ENCODE measurements around the gene CTNNA2.

CTNNA2 gene

GRCh38 chr2:79876430-79876829 is 363.6 kb downstream of the CTNNA2 start:
- no peak overlapping the region for H3K4me3 Mint-ChIP-seq
- DNase-seq (no peak), ATAC-seq (replicated peaks) (no peak)
- peaks cover 14 to 27% of the 10 kb centered on the region in 2 donors for H3K9me3 Mint-ChIP-seq
- H3K27me3 Mint-ChIP-seq = no peaks in the 10 kb centered on the region
- H3K36me3 Mint-ChIP-seq (ENCODE audit: insufficient read depth) = no peaks in the 10 kb centered on the region
- no peaks in the 10 kb centered on the region for H3K4me1 Mint-ChIP-seq (ENCODE audit: low read depth in 2 of 2)
- no peak overlapping the region for H3K27ac Mint-ChIP-seq

GRCh38 chr2:79882548-79882947 is 369.7 kb downstream of the CTNNA2 start:
- no peak overlapping the region for H3K27ac Mint-ChIP-seq
- H3K27me3 Mint-ChIP-seq = no peaks in the 10 kb centered on the region
- no peaks in the 10 kb centered on the region for H3K36me3 Mint-ChIP-seq (ENCODE audit: insufficient read depth)
- ATAC-seq (replicated peaks) (no peak), DNase-seq (no peak)
- no peaks in the 10 kb centered on the region for H3K4me1 Mint-ChIP-seq (ENCODE audit: low read depth in 2 of 2)
- peaks cover 23 to 34% of the 10 kb centered on the region in 2 donors for H3K9me3 Mint-ChIP-seq
- no peak overlapping the region for H3K4me3 Mint-ChIP-seq

- H3K27ac Mint-ChIP-seq = no peak overlapping the region
- no peaks in the 10 kb centered on the region for H3K27me3 Mint-ChIP-seq
- H3K36me3 Mint-ChIP-seq (ENCODE audit: insufficient read depth) = no peaks in the 10 kb centered on the region
- DNase-seq (no peak), ATAC-seq (replicated peaks) (no peak)
- H3K4me1 Mint-ChIP-seq (ENCODE audit: low read depth in 2 of 2) = no peaks in the 10 kb centered on the region
- H3K9me3 Mint-ChIP-seq = peaks cover 11 to 20% of the 10 kb centered on the region in 2 donors
- H3K4me3 Mint-ChIP-seq = no peak overlapping the region
Observed at GRCh38 chr2:79887747-79888374, 375.0 kb downstream of the CTNNA2 start.

GRCh38 chr2:79892123-79892522 is 379.3 kb downstream of the CTNNA2 start:
- no peak overlapping the region for H3K27ac Mint-ChIP-seq
- no peaks in the 10 kb centered on the region for H3K27me3 Mint-ChIP-seq
- peaks cover 9 to 16% of the 10 kb centered on the region in 2 donors for H3K9me3 Mint-ChIP-seq
- no peaks in the 10 kb centered on the region for H3K36me3 Mint-ChIP-seq (ENCODE audit: insufficient read depth)
- no peak overlapping the region for H3K4me3 Mint-ChIP-seq
- DNase-seq (no peak), ATAC-seq (replicated peaks) (no peak)
- H3K4me1 Mint-ChIP-seq (ENCODE audit: low read depth in 2 of 2) = no peaks in the 10 kb centered on the region

- DNase-seq (no peak), ATAC-seq (replicated peaks) (no peak)
- Mint-ChIP-seq H3K36me3 (ENCODE audit: insufficient read depth) (no peaks in the 10 kb centered on the region), H3K4me1 (ENCODE audit: low read depth in 2 of 2) (no peaks in the 10 kb centered on the region), H3K27ac (no peak overlapping the region), H3K9me3 (peaks cover 17 to 24% of the 10 kb centered on the region in 2 donors), H3K4me3 (no peak overlapping the region), H3K27me3 (no peaks in the 10 kb centered on the region)
Observed at GRCh38 chr2:79899196-79899595, 386.3 kb downstream of the CTNNA2 start.

GRCh38 chr2:79901161-79901560 is 388.3 kb downstream of the CTNNA2 start:
- ATAC-seq (replicated peaks) = no peak

GRCh38 chr2:79903222-79904000 is 390.6 kb downstream of the CTNNA2 start:
- no peaks in the 10 kb centered on the region for H3K27me3 Mint-ChIP-seq
- H3K9me3 Mint-ChIP-seq = peaks cover 13 to 32% of the 10 kb centered on the region in 2 donors
- ATAC-seq (replicated peaks) (no peak), DNase-seq (no peak)
- H3K4me1 Mint-ChIP-seq (ENCODE audit: low read depth in 2 of 2) = no peaks in the 10 kb centered on the region
- no peak overlapping the region for H3K4me3 Mint-ChIP-seq
- no peaks in the 10 kb centered on the region for H3K36me3 Mint-ChIP-seq (ENCODE audit: insufficient read depth)
- H3K27ac Mint-ChIP-seq = no peak overlapping the region

More at GRCh38 chr2:79901161-79901560, 388.3 kb downstream of the CTNNA2 start:
- no peak for DNase-seq
- no peak overlapping the region for H3K27ac Mint-ChIP-seq
- H3K9me3 Mint-ChIP-seq = peaks cover 16 to 35% of the 10 kb centered on the region in 2 donors
- H3K4me3 Mint-ChIP-seq = no peak overlapping the region
- H3K4me1 Mint-ChIP-seq (ENCODE audit: low read depth in 2 of 2) = no peaks in the 10 kb centered on the region
- no peaks in the 10 kb centered on the region for H3K36me3 Mint-ChIP-seq (ENCODE audit: insufficient read depth)
- H3K27me3 Mint-ChIP-seq = no peaks in the 10 kb centered on the region

- Mint-ChIP-seq H3K27me3 (no peaks in the 10 kb centered on the region), H3K4me3 (no peak overlapping the region), H3K9me3 (peaks cover 12 to 40% of the 10 kb centered on the region in 2 donors), H3K4me1 (ENCODE audit: low read depth in 2 of 2) (no peaks in the 10 kb centered on the region), H3K36me3 (ENCODE audit: insufficient read depth) (no peaks in the 10 kb centered on the region), H3K27ac (no peak overlapping the region)
- DNase-seq = no peak
- no peak for ATAC-seq (replicated peaks)
Observed at GRCh38 chr2:79906139-79906890, 393.5 kb downstream of the CTNNA2 start.

GRCh38 chr2:79909521-79909920 is 396.7 kb downstream of the CTNNA2 start:
- Mint-ChIP-seq H3K36me3 (ENCODE audit: insufficient read depth) (no peaks in the 10 kb centered on the region), H3K4me1 (ENCODE audit: low read depth in 2 of 2) (no peaks in the 10 kb centered on the region), H3K9me3 (peaks cover 13 to 39% of the 10 kb centered on the region in 2 donors), H3K4me3 (no peak overlapping the region), H3K27me3 (no peaks in the 10 kb centered on the region), H3K27ac (no peak overlapping the region)
- ATAC-seq (replicated peaks) = no peak
- no peak for DNase-seq

GRCh38 chr2:79910643-79911042 is 397.8 kb downstream of the CTNNA2 start:
- H3K27me3 Mint-ChIP-seq = no peaks in the 10 kb centered on the region
- H3K27ac Mint-ChIP-seq = no peak overlapping the region
- H3K36me3 Mint-ChIP-seq (ENCODE audit: insufficient read depth) = no peaks in the 10 kb centered on the region
- H3K4me3 Mint-ChIP-seq = no peak overlapping the region
- no peak for ATAC-seq (replicated peaks)
- DNase-seq = no peak
- H3K4me1 Mint-ChIP-seq (ENCODE audit: low read depth in 2 of 2) = no peaks in the 10 kb centered on the region
- peaks cover 13 to 33% of the 10 kb centered on the region in 2 donors for H3K9me3 Mint-ChIP-seq

- peaks cover 15 to 20% of the 10 kb centered on the region in 2 donors for H3K9me3 Mint-ChIP-seq
- no peak overlapping the region for H3K4me3 Mint-ChIP-seq
- no peaks in the 10 kb centered on the region for H3K36me3 Mint-ChIP-seq (ENCODE audit: insufficient read depth)
- DNase-seq (no peak), ATAC-seq (replicated peaks) (no peak)
- no peaks in the 10 kb centered on the region for H3K4me1 Mint-ChIP-seq (ENCODE audit: low read depth in 2 of 2)
- no peaks in the 10 kb centered on the region for H3K27me3 Mint-ChIP-seq
- H3K27ac Mint-ChIP-seq = no peak overlapping the region
Observed at GRCh38 chr2:79915455-79915854, 402.6 kb downstream of the CTNNA2 start.

GRCh38 chr2:79916285-79916684 is 403.4 kb downstream of the CTNNA2 start:
- Mint-ChIP-seq H3K27ac (no peak overlapping the region), H3K27me3 (no peaks in the 10 kb centered on the region), H3K4me1 (ENCODE audit: low read depth in 2 of 2) (no peaks in the 10 kb centered on the region), H3K4me3 (no peak overlapping the region), H3K9me3 (peaks cover 16 to 20% of the 10 kb centered on the region in 2 donors), H3K36me3 (ENCODE audit: insufficient read depth) (no peaks in the 10 kb centered on the region)
- ATAC-seq (replicated peaks) (no peak), DNase-seq (no peak)

GRCh38 chr2:79920512-79921076 is 407.7 kb downstream of the CTNNA2 start:
- H3K4me1 Mint-ChIP-seq (ENCODE audit: low read depth in 2 of 2) = no peaks in the 10 kb centered on the region
- H3K36me3 Mint-ChIP-seq (ENCODE audit: insufficient read depth) = peaks cover 3% of the 10 kb centered on the region
- DNase-seq (no peak), ATAC-seq (replicated peaks) (no peak)
- H3K9me3 Mint-ChIP-seq = peaks cover 13 to 15% of the 10 kb centered on the region in 2 donors
- H3K27ac Mint-ChIP-seq = no peak overlapping the region
- H3K27me3 Mint-ChIP-seq = no peaks in the 10 kb centered on the region
- no peak overlapping the region for H3K4me3 Mint-ChIP-seq

All from effector memory CD8-positive, alpha-beta T cell (primary cell).